DOHH2 (cell line): Measurements from ENCODE around the gene CDH2.

Source experiments
- H3F3A ChIP-seq: fragments of 200-600 bp; sonication (generic), shearing (Covaris generic); 2 replicates; pipeline ENCODE4 v1.6.0; 2016; ENCODE audit warnings: antibody characterized with exemption, mild to moderate bottlenecking; ENCODE audit not compliant: control insufficient read depth, insufficient read depth
- H3K27ac ChIP-seq: fragments of 200-600 bp; sonication (generic); 2 replicates; pipeline ENCODE4 v1.5.1; 2014; ENCODE audit warnings: low read depth, mild to moderate bottlenecking, low read length, moderate library complexity
- H3K27me3 ChIP-seq: fragments of 200-600 bp; sonication (generic); 2 replicates; pipeline ENCODE4 v1.6.1; 2014; ENCODE audit warnings: mild to moderate bottlenecking, low read length, mixed read lengths; ENCODE audit not compliant: control insufficient read depth
- H3K36me3 ChIP-seq: fragments of 200-600 bp; sonication (generic); 2 replicates; pipeline ENCODE4 v1.6.1; 2014; ENCODE audit warnings: mild to moderate bottlenecking, low read length, moderate library complexity, mixed read lengths; ENCODE audit not compliant: control insufficient read depth
- H3K4me1 ChIP-seq: fragments of 200-600 bp; sonication (generic); 2 replicates; pipeline ENCODE4 v1.6.1; 2014; ENCODE audit warnings: mild to moderate bottlenecking, low read length, mixed read lengths; ENCODE audit not compliant: control insufficient read depth
- H3K4me2 ChIP-seq: fragments of 200-600 bp; sonication (generic); 2 replicates; pipeline ENCODE4 v1.6.0; 2014; ENCODE audit warnings: mild to moderate bottlenecking, low read length, moderate library complexity
- H3K4me3 ChIP-seq: fragments of 200-600 bp; sonication (generic); 2 replicates; pipeline ENCODE4 v1.5.1; 2014; ENCODE audit warnings: mild to moderate bottlenecking, low read length, mixed read lengths
- H3K79me2 ChIP-seq: fragments of 200-600 bp; sonication (generic); 2 replicates; pipeline ENCODE4 v1.6.1; 2014; ENCODE audit warnings: mild to moderate bottlenecking, low read length, mixed read lengths; ENCODE audit not compliant: control insufficient read depth
- H3K9me2 ChIP-seq: fragments of 200-600 bp; sonication (generic); replicated peaks from 2 replicates; pipeline ENCODE4 v1.6.1; 2014; ENCODE audit warnings: mild to moderate bottlenecking, low read length, mixed read lengths; ENCODE audit not compliant: control insufficient read depth
- H3K9me3 ChIP-seq: fragments of 200-600 bp; sonication (generic); 2 replicates; pipeline ENCODE4 v1.6.1; 2014; ENCODE audit warnings: antibody characterized with exemption, low read length, mixed read lengths; ENCODE audit not compliant: control insufficient read depth, insufficient read depth
- H4K20me1 ChIP-seq: fragments of 200-600 bp; sonication (generic); 2 replicates; pipeline ENCODE4 v1.6.0; 2014; ENCODE audit warnings: low read depth, mild to moderate bottlenecking, antibody characterized with exemption, low read length, moderate library complexity; ENCODE audit not compliant: control insufficient read depth, insufficient read depth
- EZH2phosphoT487 ChIP-seq: fragments of 200-600 bp; sonication (generic); IDR thresholded peaks from 2 replicates; pipeline ENCODE4 v1.6.1; 2017; ENCODE audit warnings: borderline replicate concordance, mild to moderate bottlenecking, antibody characterized with exemption, low read length, moderate library complexity, mixed read lengths
- TF ChIP-seq, protein P1 (sequence below): fragments of 200-600 bp; sonication (generic); IDR thresholded peaks from one replicate; pipeline ENCODE4 v1.5.1; 2014; ENCODE audit warnings: antibody characterized with exemption, mild to moderate bottlenecking, low read depth, low read length; ENCODE audit not compliant: poor library complexity, severe bottlenecking

CDH2 gene

DNA sequence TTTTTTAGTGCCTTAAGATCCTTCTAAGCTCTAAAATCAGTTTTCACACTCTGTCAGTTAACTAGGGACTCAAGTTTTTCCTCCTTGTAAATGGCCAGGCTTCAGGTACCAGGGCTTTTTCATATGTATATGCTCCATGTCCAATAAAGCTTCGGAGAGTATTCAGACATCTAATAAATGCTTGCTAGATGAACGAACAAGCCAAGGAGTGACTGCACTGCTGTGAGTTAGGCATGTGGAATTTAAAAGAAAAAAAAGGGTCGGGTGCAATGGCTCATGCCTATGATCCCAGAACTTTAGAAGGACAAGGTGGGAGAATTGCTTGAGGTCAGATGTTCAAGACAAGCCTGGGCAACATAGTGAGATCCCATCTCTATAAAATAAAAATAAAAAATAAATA lies 81.9 kb downstream of the CDH2 start:
- H3K4me1 ChIP-seq = no peaks in the 10 kb centered on the region
- H3K4me2 ChIP-seq = no peak overlapping the region
- H3K27me3 ChIP-seq = no peaks in the 10 kb centered on the region
- no peak overlapping the region for H3K27ac ChIP-seq
- H3F3A ChIP-seq = no peaks in the 10 kb centered on the region
- no peaks in the 10 kb centered on the region for H3K36me3 ChIP-seq
- H3K9me3 ChIP-seq = no peaks in the 10 kb centered on the region
- no peaks in the 10 kb centered on the region for H4K20me1 ChIP-seq
- H3K9me2 ChIP-seq = no peaks in the 10 kb centered on the region
- no peaks in the 10 kb centered on the region for H3K79me2 ChIP-seq
- no peak overlapping the region for H3K4me3 ChIP-seq
- TF ChIP-seq, protein P1, sequence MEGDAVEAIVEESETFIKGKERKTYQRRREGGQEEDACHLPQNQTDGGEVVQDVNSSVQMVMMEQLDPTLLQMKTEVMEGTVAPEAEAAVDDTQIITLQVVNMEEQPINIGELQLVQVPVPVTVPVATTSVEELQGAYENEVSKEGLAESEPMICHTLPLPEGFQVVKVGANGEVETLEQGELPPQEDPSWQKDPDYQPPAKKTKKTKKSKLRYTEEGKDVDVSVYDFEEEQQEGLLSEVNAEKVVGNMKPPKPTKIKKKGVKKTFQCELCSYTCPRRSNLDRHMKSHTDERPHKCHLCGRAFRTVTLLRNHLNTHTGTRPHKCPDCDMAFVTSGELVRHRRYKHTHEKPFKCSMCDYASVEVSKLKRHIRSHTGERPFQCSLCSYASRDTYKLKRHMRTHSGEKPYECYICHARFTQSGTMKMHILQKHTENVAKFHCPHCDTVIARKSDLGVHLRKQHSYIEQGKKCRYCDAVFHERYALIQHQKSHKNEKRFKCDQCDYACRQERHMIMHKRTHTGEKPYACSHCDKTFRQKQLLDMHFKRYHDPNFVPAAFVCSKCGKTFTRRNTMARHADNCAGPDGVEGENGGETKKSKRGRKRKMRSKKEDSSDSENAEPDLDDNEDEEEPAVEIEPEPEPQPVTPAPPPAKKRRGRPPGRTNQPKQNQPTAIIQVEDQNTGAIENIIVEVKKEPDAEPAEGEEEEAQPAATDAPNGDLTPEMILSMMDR = no peak
- no peak for TF ChIP-seq EZH2phosphoT487

DNA sequence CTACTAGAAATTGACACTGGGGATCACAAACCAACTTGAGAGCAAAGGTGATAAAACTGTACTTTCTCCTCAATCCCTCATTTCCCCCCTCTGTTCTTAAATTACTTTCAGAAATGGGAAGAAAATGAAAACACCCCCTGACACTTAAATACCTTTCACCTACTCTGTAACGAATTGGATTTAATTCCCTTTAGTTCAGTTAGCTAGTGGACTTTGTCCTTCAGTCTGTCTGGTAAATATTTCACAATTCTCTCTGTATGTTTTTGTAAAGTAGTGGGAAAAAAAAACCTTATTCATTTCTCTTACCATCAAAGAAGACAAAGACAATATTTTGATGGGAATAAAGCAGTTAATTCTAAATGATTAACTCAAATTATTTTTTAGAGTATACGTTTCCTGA lies 85.7 kb downstream of the CDH2 start:
- TF ChIP-seq, protein P1 = no peak
- TF ChIP-seq EZH2phosphoT487 = no peak
- H3K27ac ChIP-seq = no peak overlapping the region
- no peaks in the 10 kb centered on the region for H3K4me1 ChIP-seq
- H3K9me2 ChIP-seq = no peaks in the 10 kb centered on the region
- no peaks in the 10 kb centered on the region for H3K9me3 ChIP-seq
- H4K20me1 ChIP-seq = no peaks in the 10 kb centered on the region
- no peak overlapping the region for H3K4me3 ChIP-seq
- no peaks in the 10 kb centered on the region for H3F3A ChIP-seq
- H3K79me2 ChIP-seq = no peaks in the 10 kb centered on the region
- H3K4me2 ChIP-seq = no peak overlapping the region
- H3K27me3 ChIP-seq = no peaks in the 10 kb centered on the region
- H3K36me3 ChIP-seq = no peaks in the 10 kb centered on the region

DNA sequence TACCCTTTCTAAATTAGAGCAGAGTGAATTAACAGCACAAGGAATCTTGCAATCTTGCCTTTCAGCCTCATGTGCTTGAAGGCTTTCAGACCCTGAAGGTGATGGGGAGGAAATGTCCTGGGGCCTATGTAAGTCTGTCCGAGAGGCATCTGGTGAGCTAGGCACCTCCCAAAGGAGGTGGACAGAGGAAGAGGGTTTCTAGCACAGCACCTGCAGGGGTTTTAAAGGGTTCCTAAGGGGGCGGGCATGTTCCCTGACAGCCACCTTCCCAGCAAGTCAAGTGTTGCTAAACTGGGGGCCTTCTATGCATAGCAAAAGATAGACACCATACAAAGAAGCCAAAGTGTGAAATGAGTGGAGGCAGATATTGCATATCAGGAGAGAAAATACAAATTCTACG lies 88.5 kb downstream of the CDH2 start:
- no peaks in the 10 kb centered on the region for H3F3A ChIP-seq
- TF ChIP-seq, protein P1 = no peak
- H3K9me3 ChIP-seq = peaks cover 2% of the 10 kb centered on the region; the same call in 1 of the 2 replicates
- H3K27ac ChIP-seq = no peak overlapping the region
- no peak overlapping the region for H3K4me3 ChIP-seq
- no peaks in the 10 kb centered on the region for H4K20me1 ChIP-seq
- H3K27me3 ChIP-seq = no peaks in the 10 kb centered on the region
- H3K36me3 ChIP-seq = no peaks in the 10 kb centered on the region
- no peaks in the 10 kb centered on the region for H3K4me1 ChIP-seq
- no peaks in the 10 kb centered on the region for H3K9me2 ChIP-seq
- H3K79me2 ChIP-seq = no peaks in the 10 kb centered on the region
- no peak overlapping the region for H3K4me2 ChIP-seq
